ENCODE results near the gene FASN.

DNA sequence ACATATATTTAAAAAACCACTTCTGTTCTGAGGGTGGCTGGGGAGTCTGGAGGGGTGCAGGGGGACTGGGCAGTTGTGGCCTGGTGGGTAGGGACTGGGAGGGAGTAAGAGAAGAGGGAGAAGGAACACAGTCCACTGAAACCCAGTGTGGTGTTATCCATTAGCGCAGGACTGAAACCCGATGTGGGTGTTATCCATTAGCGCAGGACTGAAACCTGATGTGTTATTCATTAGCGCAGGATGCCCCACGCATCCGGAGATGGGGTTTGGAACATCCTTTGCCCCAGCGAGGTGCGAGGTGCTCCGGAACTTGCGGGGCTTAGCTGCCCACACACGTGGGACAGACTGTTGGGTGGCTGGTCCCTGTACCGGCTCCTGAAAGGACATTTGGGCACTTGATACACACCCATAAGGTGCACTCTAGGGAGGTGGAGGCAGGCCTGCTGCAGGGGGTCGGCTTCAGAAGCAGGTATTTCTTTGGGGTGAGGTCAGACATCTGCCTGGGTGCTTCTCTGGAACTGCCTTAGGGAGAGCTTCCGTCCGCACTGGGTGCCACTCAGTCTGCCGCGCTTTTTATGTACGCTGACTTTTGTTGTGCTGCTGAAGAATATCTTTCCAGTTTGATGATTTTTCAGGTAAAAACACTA, 20.3 kb upstream of the FASN start:
- TF ChIP-seq, protein P1, sequence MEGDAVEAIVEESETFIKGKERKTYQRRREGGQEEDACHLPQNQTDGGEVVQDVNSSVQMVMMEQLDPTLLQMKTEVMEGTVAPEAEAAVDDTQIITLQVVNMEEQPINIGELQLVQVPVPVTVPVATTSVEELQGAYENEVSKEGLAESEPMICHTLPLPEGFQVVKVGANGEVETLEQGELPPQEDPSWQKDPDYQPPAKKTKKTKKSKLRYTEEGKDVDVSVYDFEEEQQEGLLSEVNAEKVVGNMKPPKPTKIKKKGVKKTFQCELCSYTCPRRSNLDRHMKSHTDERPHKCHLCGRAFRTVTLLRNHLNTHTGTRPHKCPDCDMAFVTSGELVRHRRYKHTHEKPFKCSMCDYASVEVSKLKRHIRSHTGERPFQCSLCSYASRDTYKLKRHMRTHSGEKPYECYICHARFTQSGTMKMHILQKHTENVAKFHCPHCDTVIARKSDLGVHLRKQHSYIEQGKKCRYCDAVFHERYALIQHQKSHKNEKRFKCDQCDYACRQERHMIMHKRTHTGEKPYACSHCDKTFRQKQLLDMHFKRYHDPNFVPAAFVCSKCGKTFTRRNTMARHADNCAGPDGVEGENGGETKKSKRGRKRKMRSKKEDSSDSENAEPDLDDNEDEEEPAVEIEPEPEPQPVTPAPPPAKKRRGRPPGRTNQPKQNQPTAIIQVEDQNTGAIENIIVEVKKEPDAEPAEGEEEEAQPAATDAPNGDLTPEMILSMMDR (IDR thresholded peaks at IDR 0.05), result no peak
- no peak for TF ChIP-seq POLR2A (IDR thresholded peaks at IDR 0.05)
